GM12878 (cell line): ENCODE results near the gene DGKK.

ENCODE experiments used
- BHLHE40 ChIP-seq, 2 experiments: fragments of 450-650 bp in 1 of 2; IDR thresholded peaks; 2 replicates each; pipeline ENCODE4 v1.6.1; 2011 to 2017; ENCODE audit warnings: low read depth in 2 of 2, borderline replicate concordance in 1 of 2, improper control_type of control experiment in 1 of 2, low read length in 1 of 2, mild to moderate bottlenecking in 1 of 2
- CBFB ChIP-seq: IDR thresholded peaks from 2 replicates; pipeline ENCODE4 v1.6.1; 2016; ENCODE audit warnings: antibody characterized with exemption, low read depth
- CTCF ChIP-seq, 3 experiments: IDR thresholded peaks in 2 of 3; conservative IDR thresholded peaks in 1 of 3; 2 replicates each; pipeline ENCODE4 v1.5.1; 2011; ENCODE audit warnings: low read depth in 3 of 3, low read length in 3 of 3, mild to moderate bottlenecking in 3 of 3, control low read depth in 2 of 3, moderate library complexity in 2 of 3, inconsistent platforms in 1 of 3, mixed read lengths in 1 of 3; ENCODE audit not compliant: control insufficient read depth in 2 of 3, insufficient read depth in 1 of 3; ENCODE audit errors: extremely low read depth in 1 of 3
- JUNB ChIP-seq: IDR thresholded peaks from 2 replicates; pipeline ENCODE4 v1.6.1; 2016; ENCODE audit warnings: antibody characterized with exemption, mild to moderate bottlenecking
- JUND ChIP-seq: IDR thresholded peaks from 2 replicates; pipeline ENCODE4 v1.6.1; 2012; ENCODE audit warnings: low read depth, mild to moderate bottlenecking, low read length, improper control_type of control experiment, moderate library complexity
- NFIC ChIP-seq: IDR thresholded peaks from 2 replicates; pipeline ENCODE4 v1.6.1; 2012; ENCODE audit warnings: low read depth, mild to moderate bottlenecking, inconsistent platforms, low read length, moderate library complexity
- TF ChIP-seq, protein P1 (sequence below): IDR thresholded peaks from 2 replicates; pipeline ENCODE4 v1.6.1; 2012; ENCODE audit warnings: low read depth, low read length, improper control_type of control experiment
- TF ChIP-seq, protein P2 (sequence below): IDR thresholded peaks from 2 replicates; pipeline ENCODE4 v1.6.1; 2012; ENCODE audit warnings: mild to moderate bottlenecking, low read depth, low read length

DNA sequence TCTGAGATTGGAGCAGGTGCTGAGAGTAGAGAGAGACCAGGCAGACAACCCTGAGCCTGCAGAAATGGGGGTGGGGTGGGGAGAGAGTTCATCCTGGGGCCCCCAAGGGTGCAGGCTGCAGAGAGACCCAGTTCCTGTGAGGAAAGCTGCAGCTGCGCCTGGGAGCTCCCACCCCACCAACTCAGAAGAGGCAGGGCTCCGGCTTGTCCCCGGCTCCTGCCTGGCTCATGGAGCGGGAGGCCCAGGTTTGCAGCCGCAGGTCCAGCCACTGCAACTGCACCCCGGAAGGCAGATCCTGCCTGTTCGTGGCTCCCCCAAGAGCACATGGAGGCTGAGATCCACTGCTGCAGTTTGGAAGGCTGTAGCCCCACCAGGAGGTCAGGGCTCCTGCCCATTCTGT, 44.2 kb upstream of the DGKK start:
- TF ChIP-seq, protein P1, sequence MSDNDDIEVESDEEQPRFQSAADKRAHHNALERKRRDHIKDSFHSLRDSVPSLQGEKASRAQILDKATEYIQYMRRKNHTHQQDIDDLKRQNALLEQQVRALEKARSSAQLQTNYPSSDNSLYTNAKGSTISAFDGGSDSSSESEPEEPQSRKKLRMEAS: no peak
- TF ChIP-seq, protein P2, sequence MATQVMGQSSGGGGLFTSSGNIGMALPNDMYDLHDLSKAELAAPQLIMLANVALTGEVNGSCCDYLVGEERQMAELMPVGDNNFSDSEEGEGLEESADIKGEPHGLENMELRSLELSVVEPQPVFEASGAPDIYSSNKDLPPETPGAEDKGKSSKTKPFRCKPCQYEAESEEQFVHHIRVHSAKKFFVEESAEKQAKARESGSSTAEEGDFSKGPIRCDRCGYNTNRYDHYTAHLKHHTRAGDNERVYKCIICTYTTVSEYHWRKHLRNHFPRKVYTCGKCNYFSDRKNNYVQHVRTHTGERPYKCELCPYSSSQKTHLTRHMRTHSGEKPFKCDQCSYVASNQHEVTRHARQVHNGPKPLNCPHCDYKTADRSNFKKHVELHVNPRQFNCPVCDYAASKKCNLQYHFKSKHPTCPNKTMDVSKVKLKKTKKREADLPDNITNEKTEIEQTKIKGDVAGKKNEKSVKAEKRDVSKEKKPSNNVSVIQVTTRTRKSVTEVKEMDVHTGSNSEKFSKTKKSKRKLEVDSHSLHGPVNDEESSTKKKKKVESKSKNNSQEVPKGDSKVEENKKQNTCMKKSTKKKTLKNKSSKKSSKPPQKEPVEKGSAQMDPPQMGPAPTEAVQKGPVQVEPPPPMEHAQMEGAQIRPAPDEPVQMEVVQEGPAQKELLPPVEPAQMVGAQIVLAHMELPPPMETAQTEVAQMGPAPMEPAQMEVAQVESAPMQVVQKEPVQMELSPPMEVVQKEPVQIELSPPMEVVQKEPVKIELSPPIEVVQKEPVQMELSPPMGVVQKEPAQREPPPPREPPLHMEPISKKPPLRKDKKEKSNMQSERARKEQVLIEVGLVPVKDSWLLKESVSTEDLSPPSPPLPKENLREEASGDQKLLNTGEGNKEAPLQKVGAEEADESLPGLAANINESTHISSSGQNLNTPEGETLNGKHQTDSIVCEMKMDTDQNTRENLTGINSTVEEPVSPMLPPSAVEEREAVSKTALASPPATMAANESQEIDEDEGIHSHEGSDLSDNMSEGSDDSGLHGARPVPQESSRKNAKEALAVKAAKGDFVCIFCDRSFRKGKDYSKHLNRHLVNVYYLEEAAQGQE: no peak
- TF ChIP-seq JUND (no peak), CTCF (IDR thresholded peaks at IDR 0.05 in 2 of 3, conservative IDR thresholded peaks at IDR 0.05 in 1 of 3; ENCODE audit: control insufficient read depth in 2 of 3, extremely low read depth in 1 of 3, insufficient read depth in 1 of 3, low read depth in 3 of 3, low read length in 3 of 3) (no peak), CBFB (no peak), BHLHE40 (IDR thresholded peaks at IDR 0.05; ENCODE audit: borderline replicate concordance in 1 of 2, low read depth in 2 of 2, low read length in 1 of 2) (no peak), JUNB (no peak), NFIC (no peak)
